HG02571 (cell line): ENCODE data around the gene A4GALT.

Experiments
- ATAC-seq: cut with Tn5 transposase; IDR thresholded peaks from one replicate; pipeline ENCODE4 v1.9.1; 2021; ENCODE audit warnings: mild to moderate bottlenecking, moderate library complexity; ENCODE audit not compliant: unreplicated experiment

Gene A4GALT

DNA sequence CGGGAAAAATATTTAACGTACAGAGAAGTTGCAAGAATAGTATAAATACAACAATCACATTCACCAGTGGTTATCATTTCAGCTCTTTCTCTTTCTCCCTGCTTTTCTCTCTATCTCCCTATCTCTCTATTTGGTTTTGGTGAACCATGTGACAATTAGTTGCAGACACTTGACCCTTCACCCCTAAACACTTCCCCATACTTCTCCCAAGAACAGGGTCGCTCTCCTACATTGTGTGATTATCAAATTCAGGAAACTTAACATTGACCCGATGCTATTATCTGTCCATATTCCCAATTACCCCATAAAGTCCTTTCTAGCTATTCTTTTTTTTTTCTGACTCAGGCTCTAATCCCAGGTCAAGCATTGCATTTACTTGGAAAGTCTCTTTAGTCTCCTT, 66.7 kb downstream of the A4GALT start:
- ATAC-seq = no peak

DNA sequence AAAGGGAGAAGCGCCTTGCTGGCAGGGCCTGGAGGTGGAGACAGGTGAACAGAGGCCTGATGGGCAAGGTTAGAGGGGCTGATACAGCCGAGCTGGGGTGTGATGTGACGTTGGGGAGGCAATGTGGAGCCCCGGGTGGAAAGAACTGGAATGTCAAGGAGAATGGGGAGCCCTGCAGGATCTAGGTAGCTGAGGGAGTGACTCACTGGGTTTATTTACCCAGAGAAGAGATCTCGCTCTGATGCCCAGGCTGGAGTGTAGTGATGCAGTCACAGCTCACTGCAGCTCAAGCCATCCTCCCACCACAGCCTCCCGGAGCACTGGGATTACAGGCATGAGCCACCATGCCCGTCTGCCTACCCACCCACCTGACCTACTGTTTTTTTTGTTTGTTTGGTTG, 69.5 kb downstream of the A4GALT start:
- ATAC-seq = no peak

DNA sequence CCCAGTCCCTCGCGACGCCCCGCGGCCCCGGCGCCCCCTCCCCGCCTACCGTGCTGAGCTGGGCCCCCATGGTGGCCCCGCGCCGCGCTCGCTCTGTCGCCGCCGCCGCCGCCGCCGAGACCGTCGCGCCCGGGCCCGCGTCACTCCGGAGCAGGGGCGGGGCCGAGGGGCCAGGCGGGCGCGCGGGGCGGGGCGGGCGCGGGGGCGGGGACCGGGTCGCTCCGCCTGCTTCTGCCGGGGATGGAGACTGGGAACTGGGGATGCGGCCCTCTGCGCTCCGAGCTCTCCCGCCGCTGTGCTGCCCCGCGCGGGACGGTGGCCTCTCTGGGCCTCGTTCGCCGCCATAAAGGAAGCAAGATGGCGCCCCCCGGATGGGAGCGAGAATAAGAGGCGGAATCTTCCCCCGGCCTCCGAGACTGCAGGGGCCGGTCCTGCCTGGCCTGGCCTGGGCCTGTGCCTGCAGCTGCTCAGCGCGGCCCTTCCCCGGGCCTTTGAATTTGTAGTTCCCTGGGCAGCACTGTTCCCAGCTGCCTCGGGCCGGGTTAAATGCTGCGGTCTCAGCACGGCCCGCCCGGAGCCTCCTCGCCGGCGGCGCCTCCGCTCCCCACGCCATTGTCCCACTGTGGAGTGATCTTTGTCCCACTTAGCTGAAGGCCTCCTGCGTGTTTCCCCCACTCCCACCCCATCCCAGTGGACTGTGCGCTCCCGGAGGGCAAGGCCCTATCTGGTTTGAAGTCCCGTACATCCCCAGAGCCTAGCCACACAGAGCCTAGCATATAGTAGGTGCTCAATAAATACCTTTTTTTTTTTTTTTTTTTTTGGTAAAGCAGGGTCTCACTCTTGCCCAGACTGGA, 71.2 kb downstream of the A4GALT start, which contains the start of gene CYB5R3:
Gene CYB5R3 (minus strand): TSS at position 147 of the 854 bp plus-strand sequence. CDS start 77 bp downstream, at position 70.
- ATAC-seq = peak; percentile 60

DNA sequence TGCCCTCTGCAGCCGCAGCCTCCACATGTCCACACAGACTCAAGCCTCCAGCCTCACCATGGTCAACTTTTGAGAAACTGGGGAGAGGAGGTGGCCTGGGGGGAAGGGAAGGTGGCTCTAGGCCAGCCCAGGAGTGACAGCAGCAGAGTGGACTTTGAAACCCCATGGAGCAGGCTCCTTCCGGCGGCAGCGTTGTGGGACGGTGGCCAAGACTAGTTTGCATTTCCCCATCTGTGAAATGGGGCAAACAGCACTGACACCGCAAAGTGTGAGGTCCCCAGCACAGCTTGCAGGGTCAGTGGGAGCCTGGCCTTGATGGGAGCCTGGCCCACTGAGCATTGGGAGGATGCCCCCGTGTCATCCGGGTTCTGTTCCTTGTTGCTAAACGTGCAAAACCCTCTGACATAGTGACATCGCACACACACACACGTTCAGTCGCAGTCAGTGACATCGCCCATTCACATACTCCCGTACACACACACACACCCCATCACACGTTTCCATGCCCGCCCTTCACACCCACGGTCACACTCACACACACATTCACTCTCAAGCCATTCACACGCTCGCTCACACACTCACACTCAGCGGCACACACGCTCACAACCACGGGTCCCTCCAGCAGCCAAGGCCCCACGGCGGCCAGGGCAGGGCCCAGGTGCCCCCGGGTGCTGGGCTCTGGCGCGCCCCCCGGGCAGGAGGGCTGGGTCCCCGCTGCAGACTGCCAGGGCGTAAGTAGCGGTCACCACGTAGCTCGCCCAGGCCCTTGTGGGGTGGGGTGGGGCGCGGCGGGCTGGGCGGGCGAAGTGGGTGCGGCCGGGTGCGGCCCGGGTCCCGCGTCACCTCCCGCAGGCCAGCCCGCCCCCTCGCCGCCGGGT, 72.1 kb downstream of the A4GALT start:
- ATAC-seq = peak; percentile 47

DNA sequence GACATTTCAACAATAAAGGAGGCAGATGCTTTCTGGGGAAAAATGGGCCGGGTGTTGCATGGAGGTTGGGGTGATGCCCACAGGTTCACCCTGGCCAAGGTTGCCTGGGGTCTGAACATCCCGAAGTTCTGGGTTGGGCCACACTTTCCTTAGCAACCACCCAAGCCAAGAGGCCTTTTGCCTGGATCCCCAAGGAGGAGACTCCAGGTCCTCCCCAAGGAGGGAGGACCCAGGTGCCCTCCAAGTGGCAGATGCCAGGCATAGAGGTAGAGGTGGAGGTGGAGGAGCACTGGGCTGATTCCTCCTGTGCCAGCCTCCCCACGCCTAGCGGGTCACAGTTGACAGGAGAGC, 72.7 kb downstream of the A4GALT start:
- no peak for ATAC-seq

DNA sequence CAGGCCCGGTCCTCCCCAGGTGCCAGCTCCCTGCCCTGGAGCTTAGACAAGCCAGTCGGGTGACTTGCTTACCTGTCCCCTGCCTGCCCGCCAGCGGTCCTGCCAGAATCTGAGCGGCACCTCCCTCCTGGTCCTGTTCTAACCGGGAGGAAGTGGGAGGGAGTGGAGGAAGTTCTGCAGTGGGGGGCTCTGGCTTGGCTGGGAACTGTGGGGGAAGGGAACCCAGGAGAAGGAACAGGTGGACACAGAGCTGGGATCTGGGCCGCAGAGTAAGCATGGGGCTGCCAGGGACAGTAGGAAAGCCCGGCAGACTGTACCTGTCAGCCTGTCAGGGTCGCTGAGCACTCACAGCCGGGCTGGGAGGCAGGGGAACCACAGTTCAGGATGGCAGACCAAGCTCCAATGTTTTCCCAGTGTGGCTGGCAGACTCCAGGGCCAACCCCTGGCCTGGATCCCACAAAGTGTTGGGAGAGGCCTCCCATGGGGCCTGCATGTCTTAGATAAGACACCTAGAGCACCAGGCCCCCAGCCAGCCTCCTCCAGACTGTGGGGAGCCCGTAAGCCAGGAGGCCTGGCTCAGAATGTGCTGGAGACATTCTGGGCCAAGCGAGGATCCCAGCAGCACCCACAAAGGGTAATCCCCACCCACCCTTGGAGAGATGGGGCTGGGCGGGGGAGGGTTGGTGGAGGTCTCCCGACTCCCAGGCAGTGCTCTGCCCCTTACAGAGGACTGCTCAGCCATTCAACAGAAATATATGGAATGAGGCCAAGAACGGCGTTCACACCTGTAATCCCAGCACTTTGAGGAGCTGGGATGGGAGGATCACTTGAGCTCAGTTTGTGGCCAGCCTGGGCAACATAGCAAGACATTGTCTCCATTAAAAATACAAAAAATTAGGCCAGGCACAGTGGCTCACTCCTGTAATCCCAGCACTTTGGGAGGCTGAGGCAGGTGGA, 73.8 kb downstream of the A4GALT start:
- no peak for ATAC-seq

DNA sequence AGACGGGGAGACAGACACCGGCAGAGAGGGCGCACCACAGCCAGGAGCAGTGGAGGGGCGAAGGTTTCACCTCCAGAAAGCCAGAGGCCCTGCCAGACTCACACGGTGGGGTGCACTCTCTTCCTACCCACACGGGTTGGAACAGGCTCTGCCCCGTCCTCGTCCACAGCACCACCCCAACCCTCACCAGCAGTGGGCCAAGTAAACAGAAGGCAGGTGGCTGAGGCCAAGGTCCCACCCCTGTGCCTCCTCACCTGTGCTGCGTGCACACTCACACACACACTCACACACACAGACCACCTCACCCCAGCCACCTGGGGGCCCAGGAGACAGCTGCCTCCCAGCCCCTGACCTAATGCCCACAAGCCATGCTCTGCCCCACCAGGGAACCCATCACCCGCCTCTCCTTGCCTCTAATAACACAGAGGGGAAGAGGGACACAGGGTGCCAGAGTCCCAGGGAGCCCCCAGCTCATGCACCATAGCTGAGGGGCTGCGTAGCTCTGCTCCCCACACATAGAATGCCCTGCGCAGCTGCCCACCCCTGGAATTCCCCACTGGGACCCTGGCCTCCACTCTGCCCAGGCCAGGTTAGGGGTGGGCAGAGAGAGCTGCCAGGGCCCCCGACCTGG, 74.6 kb downstream of the A4GALT start:
- no peak for ATAC-seq

DNA sequence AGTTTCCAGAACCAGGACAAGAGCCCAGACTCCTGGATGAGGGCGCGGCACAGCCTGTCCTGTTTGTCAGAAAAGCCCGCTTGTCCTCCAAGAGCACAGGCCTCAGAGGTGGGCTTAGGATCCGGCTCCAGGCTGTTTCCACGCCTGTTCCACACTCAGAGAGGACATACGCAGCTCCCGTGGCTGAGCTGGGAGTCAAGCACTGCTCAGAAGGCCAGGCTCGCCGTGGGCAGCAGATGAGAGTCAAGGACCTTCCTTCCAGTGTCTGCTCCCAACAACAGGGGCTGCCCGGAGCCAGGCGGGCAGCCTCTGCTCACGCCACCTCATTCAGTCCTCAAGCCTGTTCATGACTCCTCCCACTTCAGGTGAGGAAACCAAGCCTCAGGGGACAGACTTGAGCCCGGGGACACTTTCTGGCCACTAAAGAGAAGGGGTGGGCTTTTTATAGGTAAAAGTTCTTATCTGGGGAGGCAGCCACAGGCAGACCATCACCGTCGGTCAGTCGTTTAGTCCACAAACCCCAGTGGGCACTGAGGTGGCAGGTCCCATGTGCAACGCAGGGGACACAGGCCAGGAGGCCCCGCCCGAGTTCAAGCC, 75.2 kb downstream of the A4GALT start:
- ATAC-seq = no peak

DNA sequence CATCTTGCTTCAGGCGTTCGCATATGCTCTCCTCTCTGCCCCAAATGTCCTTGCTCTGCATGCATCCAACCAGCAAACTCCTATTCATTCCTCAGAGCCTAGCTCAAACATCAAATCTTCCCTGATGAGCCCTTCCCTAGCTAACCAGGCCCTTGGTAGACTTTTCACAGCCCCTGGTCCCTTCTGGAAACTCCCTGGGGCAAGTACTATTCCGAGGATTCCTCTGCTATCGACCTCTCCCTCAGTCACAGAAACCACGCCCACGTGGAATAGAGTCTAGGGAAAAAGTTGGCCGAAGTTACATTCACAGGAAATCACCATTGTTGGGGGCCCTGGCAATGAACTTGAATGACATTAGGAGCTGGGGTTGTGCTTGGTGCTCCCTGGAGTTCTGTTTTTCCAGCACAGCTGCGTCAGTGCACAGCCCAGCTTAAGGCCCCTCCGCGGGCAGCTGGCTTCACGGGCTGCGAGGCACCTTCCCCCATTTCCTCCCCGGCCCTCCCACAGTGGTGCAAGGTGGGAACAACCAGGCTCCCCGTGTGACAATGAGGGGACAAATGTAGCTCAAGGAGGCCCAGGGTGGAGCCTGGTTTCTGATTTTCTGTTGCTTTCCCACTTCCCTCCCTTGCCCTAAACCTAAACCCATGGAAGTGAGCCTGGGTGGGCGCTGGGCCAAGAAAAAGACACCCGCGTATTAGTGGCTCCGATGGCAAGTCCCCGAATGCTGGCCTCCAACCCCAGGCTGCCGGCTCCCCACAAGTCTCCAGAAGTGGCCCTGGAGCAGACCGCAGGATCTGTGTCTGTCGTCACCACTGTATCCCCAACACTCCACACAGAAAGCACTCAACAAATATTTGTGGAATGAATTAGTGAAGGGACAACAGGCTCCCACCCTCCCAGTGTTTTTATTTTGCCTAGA, 76.0 kb downstream of the A4GALT start:
- no peak for ATAC-seq

DNA sequence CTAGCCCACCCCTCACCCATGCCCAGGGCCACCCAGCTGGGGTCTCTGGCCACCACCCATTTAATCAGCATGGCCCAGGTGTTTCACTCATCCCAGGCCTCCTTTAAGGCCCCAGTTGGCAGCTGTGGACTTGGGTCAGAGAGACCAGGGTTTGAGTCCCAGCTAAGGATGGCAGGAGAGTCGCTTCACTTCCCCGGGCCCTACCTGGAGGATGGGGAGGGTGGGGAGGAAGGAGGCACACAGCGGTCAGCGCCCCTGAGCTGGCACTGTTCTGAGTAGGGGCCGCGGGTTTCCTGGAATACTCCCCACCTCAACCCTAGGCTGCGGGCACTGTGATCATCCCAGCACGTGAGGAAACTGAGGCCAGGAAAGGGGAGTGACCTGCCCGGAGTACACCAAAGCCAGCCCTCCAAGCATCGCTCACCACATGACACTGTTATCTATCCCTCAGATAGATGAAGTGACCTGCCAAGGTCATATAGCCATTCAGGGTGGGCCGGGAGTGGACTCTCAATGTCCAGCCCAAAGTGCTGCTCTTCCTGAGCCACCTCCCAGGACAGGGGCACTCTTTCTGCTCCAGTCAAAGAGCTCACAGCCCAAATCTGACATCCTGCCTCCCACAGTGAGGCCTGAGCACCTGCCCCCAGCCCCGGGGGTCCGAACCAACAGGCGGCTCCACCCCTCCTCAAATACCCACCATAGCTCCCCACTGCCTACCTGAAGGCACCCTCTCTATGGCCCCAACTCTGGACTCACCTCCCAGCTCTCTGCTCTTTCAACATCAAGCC, 76.8 kb downstream of the A4GALT start:
- ATAC-seq = no peak

DNA sequence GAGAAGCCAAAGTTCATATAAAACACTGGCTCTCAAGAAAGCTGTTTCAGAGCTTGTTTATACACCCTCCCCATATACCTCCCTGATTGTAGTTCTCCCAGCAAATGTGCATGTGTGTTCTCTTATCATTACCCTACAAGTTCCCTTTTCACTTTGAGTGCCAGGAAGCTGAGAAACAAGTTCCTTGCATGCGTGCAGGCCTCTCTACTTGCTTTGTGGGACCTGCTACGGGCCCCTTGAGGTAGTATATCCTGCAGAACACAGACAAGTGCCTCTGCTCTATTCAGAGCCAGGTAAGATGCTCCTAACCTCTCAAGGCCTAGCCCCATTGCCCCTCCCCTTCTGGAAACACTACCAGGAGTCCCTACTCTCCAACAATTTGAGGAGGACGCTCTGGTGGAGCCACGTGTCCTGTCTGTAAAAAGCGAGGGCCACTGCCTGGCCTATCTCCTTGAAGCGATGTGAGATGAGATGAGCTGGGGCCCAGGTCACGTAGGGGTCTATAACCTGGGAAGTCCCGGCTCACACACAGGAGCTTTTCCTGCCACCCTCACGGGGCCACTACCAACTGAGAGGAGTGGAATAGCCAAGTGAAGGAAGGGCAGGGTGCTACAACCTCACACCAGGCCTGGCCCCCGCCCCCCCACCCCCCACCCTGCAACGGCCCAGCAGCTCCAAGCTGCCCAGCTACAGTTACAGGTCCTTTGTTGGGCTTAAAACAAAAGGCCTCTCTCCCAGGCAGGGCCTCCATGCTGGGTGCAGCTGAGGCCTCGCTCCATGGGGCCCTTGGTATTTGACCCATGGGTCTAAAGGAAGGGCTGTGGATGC, 77.7 kb downstream of the A4GALT start:
- ATAC-seq = no peak
